AG09309 (cell line): ENCODE results near the gene LACC1.

Experiments used
- DNase-seq: peaks from one replicate; pipeline ENCODE4 v3.0.0-alpha.2; 2010; ENCODE audit warnings: low read depth
- H3K4me3 ChIP-seq: 2 replicates; pipeline ENCODE4 v1.5.1; 2011; ENCODE audit warnings: mild to moderate bottlenecking, low read depth, low read length, moderate library complexity; ENCODE audit not compliant: control insufficient read depth
- CTCF ChIP-seq: IDR thresholded peaks from 2 replicates; pipeline ENCODE4 v1.5.1; 2011; ENCODE audit warnings: mild to moderate bottlenecking, low read depth, low read length, inconsistent platforms; ENCODE audit not compliant: insufficient read depth, control insufficient read depth; ENCODE audit errors: missing control alignments

LACC1 gene

GRCh38 chr13:43879755-43880181, at the start of gene LACC1:
LACC1 (plus strand) TSS chr13:43879904; CDS start chr13:43880986, 1,082 bp downstream.
- DNase-seq, result no peak
- H3K4me3 ChIP-seq, result peak within 1 kb of the TSS; percentile 86
- no peak for TF ChIP-seq CTCF

- H3K4me3 ChIP-seq, result no peak overlapping the region
- peak; percentile 91 for DNase-seq
- no peak for TF ChIP-seq CTCF
These were observed 49.2 kb upstream of the LACC1 start for GRCh38 chr13:43830497-43830881.

GRCh38 chr13:43831088-43831487, 48.6 kb upstream of the LACC1 start:
- no peak for TF ChIP-seq CTCF
- no peak for DNase-seq
- H3K4me3 ChIP-seq, result no peak overlapping the region

GRCh38 chr13:43835701-43836100, 44.0 kb upstream of the LACC1 start:
- TF ChIP-seq CTCF, result no peak
- DNase-seq, result no peak

GRCh38 chr13:43838909-43839308, 40.8 kb upstream of the LACC1 start:
- peak; percentile 78 for DNase-seq
- no peak for TF ChIP-seq CTCF
- no peak overlapping the region for H3K4me3 ChIP-seq

More at GRCh38 chr13:43835701-43836100, 44.0 kb upstream of the LACC1 start:
- H3K4me3 ChIP-seq, result no peak overlapping the region

- DNase-seq, result no peak
- no peak overlapping the region for H3K4me3 ChIP-seq
- no peak for TF ChIP-seq CTCF
These were observed 33.1 kb upstream of the LACC1 start for GRCh38 chr13:43846496-43847158.
